Endodermal cell (in vitro differentiated cells): Measurements from ENCODE around the gene SLC39A5. TPM values are rescaled to one million over a fixed set of nuclear protein-coding genes. Genes with fewer than 3 reads are reported as not detected.

Experiments
- DNase-seq: peaks from one replicate; pipeline ENCODE4 v3.0.0-alpha.2; 2017
- H3K27ac ChIP-seq: 2 replicates; pipeline ENCODE4 v1.5.1; 2013; ENCODE audit warnings: mild to moderate bottlenecking, low read depth, low read length, moderate library complexity
- H3K27me3 ChIP-seq: 2 replicates; pipeline ENCODE4 v1.6.1; 2013; ENCODE audit warnings: mild to moderate bottlenecking, low read length, moderate library complexity; ENCODE audit not compliant: insufficient read depth, control insufficient read depth, poor library complexity, severe bottlenecking
- H3K36me3 ChIP-seq: 2 replicates; pipeline ENCODE4 v1.7.0; 2013; ENCODE audit warnings: mild to moderate bottlenecking, low read length, moderate library complexity; ENCODE audit not compliant: control insufficient read depth, insufficient read depth
- H3K4me1 ChIP-seq: one replicate; pipeline ENCODE4 v1.7.0; 2013; ENCODE audit warnings: low read length; ENCODE audit not compliant: control insufficient read depth, insufficient read depth
- H3K4me3 ChIP-seq: 2 replicates; pipeline ENCODE4 v1.5.1; 2013; ENCODE audit warnings: mild to moderate bottlenecking, low read length, moderate library complexity
- H3K9ac ChIP-seq: 2 replicates; pipeline ENCODE4 v1.6.1; 2013; ENCODE audit warnings: mild to moderate bottlenecking, low read length, moderate library complexity; ENCODE audit not compliant: poor library complexity, severe bottlenecking; ENCODE audit errors: extremely low read depth
- H3K9me3 ChIP-seq: 2 replicates; pipeline ENCODE4 v1.6.1; 2013; ENCODE audit warnings: mild to moderate bottlenecking, low read length, moderate library complexity; ENCODE audit not compliant: control insufficient read depth
- H3K27ac Mint-ChIP-seq: 2 replicates; pipeline ENCODE4 v1.8.0; 2020; ENCODE audit warnings: mixed read lengths
- H3K27me3 Mint-ChIP-seq: 2 replicates; pipeline ENCODE4 v1.8.0; 2021; ENCODE audit warnings: mild to moderate bottlenecking, mixed read lengths; ENCODE audit not compliant: insufficient read depth
- H3K36me3 Mint-ChIP-seq: 2 replicates; pipeline ENCODE4 v1.8.0; 2020; ENCODE audit warnings: low read depth, mixed read lengths
- H3K4me1 Mint-ChIP-seq: 2 replicates; pipeline ENCODE4 v1.8.0; 2020; ENCODE audit warnings: mixed read lengths
- H3K4me3 Mint-ChIP-seq: 2 replicates; pipeline ENCODE4 v1.8.0; 2020; ENCODE audit warnings: mild to moderate bottlenecking, moderate library complexity, mixed read lengths
- H3K9me3 Mint-ChIP-seq: 2 replicates; pipeline ENCODE4 v1.8.0; 2020; ENCODE audit warnings: mild to moderate bottlenecking, mixed read lengths
- WGBS, 2 experiments: methylation state at CpG; one replicate each; pipeline versions ENCODE4 v1.1.5 to v1.1.7; 2013; ENCODE audit warnings: missing lambda C conversion rate in 2 of 2, mixed read lengths in 1 of 2; ENCODE audit not compliant: insufficient coverage in 1 of 2, insufficient read length in 1 of 2; 5-methylcytosine and 5-hydroxymethylcytosine counted together
- total RNA-seq, 2 donors: library from RNA; stranded (reverse); fragmentation: NEBNext Ultra II Directional in 1 of 2; extraction: Animal tissue kit (Norgen Biotek cat#: 25700) in 1 of 2; gene quantifications; 2 replicates in 1 of 2; 3 replicates in 1 of 2; pipeline ENCODE4 v1.2.1, GENCODE V29; 2021
- TF ChIP-seq, protein P1 (sequence below): fragments of 200-600 bp; sonication (generic); conservative IDR thresholded peaks from 2 replicates; pipeline ENCODE4 v1.5.0; 2021; ENCODE audit warnings: antibody characterized with exemption, mild to moderate bottlenecking

The SLC39A5 gene
- total RNA-seq, 2 donors from 2014 or later: 2.5 to 3.2 TPM

DNA sequence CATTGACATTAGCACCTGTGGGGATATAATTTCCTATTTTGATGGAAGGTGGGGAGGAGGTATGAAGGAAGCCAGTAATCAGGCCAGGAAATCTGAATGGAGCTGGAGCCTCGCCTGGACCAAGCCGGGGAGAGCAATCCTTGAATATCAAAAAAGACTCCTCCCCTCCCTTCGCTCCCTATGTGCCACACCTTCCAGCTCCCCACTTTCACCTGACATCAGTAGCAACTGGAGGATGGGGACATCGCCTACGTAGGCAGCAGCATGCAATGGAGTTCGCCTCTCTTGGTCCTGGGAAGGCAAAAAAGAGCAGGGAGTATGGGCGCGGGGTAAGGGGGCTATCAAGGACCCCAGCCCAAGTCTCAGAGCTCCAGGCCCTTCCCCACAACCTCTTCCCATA lies 27.2 kb downstream of the SLC39A5 start:
- TF ChIP-seq, protein P1, sequence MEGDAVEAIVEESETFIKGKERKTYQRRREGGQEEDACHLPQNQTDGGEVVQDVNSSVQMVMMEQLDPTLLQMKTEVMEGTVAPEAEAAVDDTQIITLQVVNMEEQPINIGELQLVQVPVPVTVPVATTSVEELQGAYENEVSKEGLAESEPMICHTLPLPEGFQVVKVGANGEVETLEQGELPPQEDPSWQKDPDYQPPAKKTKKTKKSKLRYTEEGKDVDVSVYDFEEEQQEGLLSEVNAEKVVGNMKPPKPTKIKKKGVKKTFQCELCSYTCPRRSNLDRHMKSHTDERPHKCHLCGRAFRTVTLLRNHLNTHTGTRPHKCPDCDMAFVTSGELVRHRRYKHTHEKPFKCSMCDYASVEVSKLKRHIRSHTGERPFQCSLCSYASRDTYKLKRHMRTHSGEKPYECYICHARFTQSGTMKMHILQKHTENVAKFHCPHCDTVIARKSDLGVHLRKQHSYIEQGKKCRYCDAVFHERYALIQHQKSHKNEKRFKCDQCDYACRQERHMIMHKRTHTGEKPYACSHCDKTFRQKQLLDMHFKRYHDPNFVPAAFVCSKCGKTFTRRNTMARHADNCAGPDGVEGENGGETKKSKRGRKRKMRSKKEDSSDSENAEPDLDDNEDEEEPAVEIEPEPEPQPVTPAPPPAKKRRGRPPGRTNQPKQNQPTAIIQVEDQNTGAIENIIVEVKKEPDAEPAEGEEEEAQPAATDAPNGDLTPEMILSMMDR: no peak
- WGBS, 2 experiments: 40 to 67% methylated on average over 1 to 7 of the region's 8 CpGs
- H3K4me1 ChIP-seq: no peaks in the 10 kb centered on the region
- DNase-seq: no peak
- Mint-ChIP-seq H3K27ac (no peak overlapping the region), H3K36me3 (peaks cover 40% of the 10 kb centered on the region), H3K4me1 (peaks cover 19% of the 10 kb centered on the region), H3K4me3 (peak overlapping the region; percentile 95), H3K27me3 (no peaks in the 10 kb centered on the region), H3K9me3 (no peaks in the 10 kb centered on the region)
- no peaks in the 10 kb centered on the region for H3K27me3 ChIP-seq
- peaks cover 47% of the 10 kb centered on the region for H3K36me3 ChIP-seq
- H3K27ac ChIP-seq: no peak overlapping the region
- H3K9me3 ChIP-seq: no peaks in the 10 kb centered on the region
- H3K9ac ChIP-seq: peak overlapping the region; percentile 59
- peak overlapping the region; percentile 96 for H3K4me3 ChIP-seq

DNA sequence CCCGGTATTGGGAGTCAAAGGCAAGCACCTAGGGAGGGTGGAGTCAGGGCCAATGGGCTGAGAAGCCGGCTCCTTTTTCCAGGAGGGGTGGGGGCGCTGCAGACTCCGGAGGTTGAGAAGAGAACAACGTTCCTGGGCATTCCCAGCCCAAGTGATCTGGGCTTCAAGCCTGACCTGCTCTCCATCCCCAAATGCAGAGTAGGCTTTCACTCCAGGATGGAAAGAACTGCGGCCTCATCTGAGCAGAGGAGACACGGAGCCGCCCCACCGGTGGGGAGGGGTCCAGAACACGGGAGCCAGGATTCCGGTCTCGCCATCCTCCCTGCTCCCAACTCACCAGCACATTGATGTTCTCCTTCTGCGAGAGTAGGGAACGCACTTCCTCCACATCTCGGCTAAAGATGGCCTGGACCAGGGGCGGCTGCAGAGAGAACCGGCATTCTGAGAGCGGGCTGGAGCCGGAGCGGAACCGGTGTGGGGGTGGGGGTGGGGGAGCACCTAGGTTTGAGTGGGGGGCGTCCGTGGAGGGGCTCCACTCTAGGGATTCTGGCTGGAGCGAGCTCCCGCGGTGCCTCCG lies 27.7 kb downstream of the SLC39A5 start:
- H3K9me3 ChIP-seq: no peaks in the 10 kb centered on the region
- Mint-ChIP-seq H3K36me3 (peaks cover 35% of the 10 kb centered on the region), H3K4me3 (peak overlapping the region; percentile 95), H3K4me1 (peaks cover 19% of the 10 kb centered on the region), H3K27ac (peak overlapping the region; percentile 84), H3K27me3 (no peaks in the 10 kb centered on the region), H3K9me3 (no peaks in the 10 kb centered on the region)
- H3K9ac ChIP-seq: peak overlapping the region; percentile 59
- H3K4me3 ChIP-seq: peak overlapping the region; percentile 96
- no peaks in the 10 kb centered on the region for H3K27me3 ChIP-seq
- DNase-seq: peak; percentile 93
- H3K36me3 ChIP-seq: peaks cover 41% of the 10 kb centered on the region
- TF ChIP-seq, protein P1: no peak
- whole genome bisulfite sequencing, 2 experiments: 0 to 1% methylated on average over 15 to 25 of the region's 27 CpGs
- H3K27ac ChIP-seq: no peak overlapping the region
- no peaks in the 10 kb centered on the region for H3K4me1 ChIP-seq

DNA sequence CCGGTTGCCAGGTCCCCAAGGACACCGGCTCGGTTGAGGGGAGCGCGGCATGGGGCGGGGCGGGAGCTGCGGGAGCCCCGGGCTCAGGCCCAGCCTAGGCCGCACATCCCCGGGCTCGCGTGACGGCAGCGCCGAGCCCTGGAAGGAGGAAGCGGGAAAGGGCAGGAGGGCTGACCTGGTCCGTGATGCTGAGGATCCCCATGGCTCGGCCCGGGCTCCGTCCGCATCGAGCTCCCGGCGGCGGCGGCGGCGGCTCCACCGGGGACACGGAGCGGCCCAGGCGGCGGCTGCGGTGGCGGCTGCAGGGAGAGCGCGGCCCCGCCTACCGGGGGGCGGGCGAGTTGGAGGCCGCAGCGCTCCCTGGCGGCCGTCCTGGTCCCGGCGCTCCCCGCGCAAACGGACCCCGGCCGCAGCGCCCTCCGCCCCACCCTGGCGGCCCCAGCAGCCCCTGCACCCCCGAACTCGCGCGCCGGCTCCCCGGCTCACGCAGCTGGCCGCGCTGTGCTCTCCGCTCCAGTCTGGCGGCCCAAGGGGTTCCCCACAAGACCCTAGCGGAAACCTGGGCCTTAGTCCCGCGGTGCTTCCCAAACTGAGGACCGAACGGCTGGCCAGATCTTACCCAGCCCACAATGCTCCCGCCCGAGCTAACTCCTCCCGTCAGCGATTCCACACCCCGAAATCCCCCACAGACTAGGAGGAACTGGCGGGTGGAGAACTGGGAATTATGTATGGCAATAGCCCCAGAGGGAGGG lies 28.4 kb downstream of the SLC39A5 start, which contains the start of gene ANKRD52:
ANKRD52 (minus strand) TSS at position 317 of the 752 bp plus-strand sequence; CDS start at position 202, 115 bp downstream.
- peaks cover 19% of the 10 kb centered on the region for H3K4me1 Mint-ChIP-seq
- Histone ChIP-seq H3K27ac (peak within 1 kb of the TSS; percentile 41), H3K9me3 (no peaks in the 10 kb centered on the region), H3K36me3 (peaks cover 35% of the 10 kb centered on the region), H3K4me3 (peak within 1 kb of the TSS; percentile 96), H3K27me3 (no peaks in the 10 kb centered on the region), H3K4me1 (no peaks in the 10 kb centered on the region), H3K9ac (peak within 1 kb of the TSS; percentile 59)
- no peaks in the 10 kb centered on the region for H3K9me3 Mint-ChIP-seq
- H3K27me3 Mint-ChIP-seq: no peaks in the 10 kb centered on the region
- peak within 1 kb of the TSS; percentile 95 for H3K4me3 Mint-ChIP-seq
- H3K27ac Mint-ChIP-seq: peak within 1 kb of the TSS; percentile 85
- WGBS, 2 experiments: 0 to 1% methylated on average over 29 to 78 of the region's 78 CpGs
- TF ChIP-seq, protein P1: peak; percentile 86
- H3K36me3 Mint-ChIP-seq: peaks cover 29% of the 10 kb centered on the region
- peak; percentile 92 for DNase-seq
